Measurements from ENCODE around the gene ABO.
"Not testable (repeated sequence)": the region's sequence is repeated elsewhere in the genome, so short reads cannot be mapped to it uniquely, and the experiment has no call there.

The ABO gene

GRCh38 chr9:133275105-133276000, at the start of gene ABO:
Gene ABO, minus strand, starts transcription at chr9:133275201.
- no peak for DNase-seq (ENCODE audit: low spot score)

GRCh38 chr9:133323991-133324703, 49.1 kb upstream of the ABO start:
- no peak for DNase-seq (ENCODE audit: low spot score)

GRCh38 chr9:133323211-133323610, 48.2 kb upstream of the ABO start:
- DNase-seq (ENCODE audit: low spot score) = no peak

GRCh38 chr9:133322701-133323100, 47.7 kb upstream of the ABO start:
- DNase-seq (ENCODE audit: low spot score) = no peak

- no peak for DNase-seq (ENCODE audit: low spot score)
Measured at GRCh38 chr9:133321411-133321935, 46.5 kb upstream of the ABO start.

- no peak for DNase-seq (ENCODE audit: low spot score)
Measured at GRCh38 chr9:133320421-133320881, 45.5 kb upstream of the ABO start.

- not testable (repeated sequence) for DNase-seq (ENCODE audit: low spot score)
Measured at GRCh38 chr9:133317551-133317950, 42.5 kb upstream of the ABO start.

GRCh38 chr9:133315997-133316396, 41.0 kb upstream of the ABO start:
- DNase-seq (ENCODE audit: low spot score) = no peak

- no peak for DNase-seq (ENCODE audit: low spot score)
Measured at GRCh38 chr9:133309608-133310007, 34.6 kb upstream of the ABO start.

GRCh38 chr9:133307301-133307700, 32.3 kb upstream of the ABO start:
- DNase-seq (ENCODE audit: low spot score) = no peak

- DNase-seq (ENCODE audit: low spot score) = no peak
Measured at GRCh38 chr9:133306242-133307204, 31.5 kb upstream of the ABO start.

GRCh38 chr9:133305731-133306130, 30.7 kb upstream of the ABO start:
- DNase-seq (ENCODE audit: low spot score) = no peak

GRCh38 chr9:133304477-133305377, 29.7 kb upstream of the ABO start:
- no peak for DNase-seq (ENCODE audit: low spot score)

- no peak for DNase-seq (ENCODE audit: low spot score)
Measured at GRCh38 chr9:133304158-133304470, 29.1 kb upstream of the ABO start.

GRCh38 chr9:133303266-133304157, 28.5 kb upstream of the ABO start:
- DNase-seq (ENCODE audit: low spot score) = no peak

GRCh38 chr9:133301253-133302230, 26.5 kb upstream of the ABO start:
- no peak for DNase-seq (ENCODE audit: low spot score)

- DNase-seq (ENCODE audit: low spot score) = not testable (repeated sequence)
Measured at GRCh38 chr9:133299996-133300395, 25.0 kb upstream of the ABO start.

- DNase-seq (ENCODE audit: low spot score) = no peak
Measured at GRCh38 chr9:133294257-133294656, 19.3 kb upstream of the ABO start.
